Loucy (cell line): ENCODE measurements around the gene PRDM12.

Experiments used
- H2AFZ ChIP-seq: fragments of 200-600 bp; sonication (generic); 2 replicates; pipeline ENCODE4 v1.6.0; 2016; ENCODE audit warnings: antibody characterized with exemption, mild to moderate bottlenecking, low read length, moderate library complexity
- H3F3A ChIP-seq: fragments of 200-600 bp; 2 replicates; pipeline ENCODE4 v1.6.0; 2016; ENCODE audit warnings: antibody characterized with exemption, low read depth, mild to moderate bottlenecking
- H3K27me3 ChIP-seq: fragments of 200-600 bp; sonication (generic); 2 replicates; pipeline ENCODE4 v1.6.1; 2014; ENCODE audit warnings: low read length, mild to moderate bottlenecking; ENCODE audit not compliant: insufficient read depth, poor library complexity, severe bottlenecking
- H3K36me3 ChIP-seq: fragments of 200-600 bp; sonication (generic); 2 replicates; pipeline ENCODE4 v1.6.1; 2016; ENCODE audit warnings: low read length; ENCODE audit not compliant: insufficient read depth
- H3K4me1 ChIP-seq: fragments of 200-600 bp; sonication (generic); 2 replicates; pipeline ENCODE4 v1.5.1; 2014; ENCODE audit warnings: low read length, mild to moderate bottlenecking; ENCODE audit not compliant: insufficient read depth, poor library complexity, severe bottlenecking
- H3K4me2 ChIP-seq: fragments of 200-600 bp; sonication (generic); 2 replicates; pipeline ENCODE4 v1.6.0; 2014; ENCODE audit warnings: antibody characterized with exemption, low read length, low read depth, mild to moderate bottlenecking; ENCODE audit not compliant: poor library complexity, severe bottlenecking
- H3K4me3 ChIP-seq: fragments of 200-600 bp; sonication (generic); 2 replicates; pipeline ENCODE4 v1.5.1; 2014; ENCODE audit warnings: low read length, mild to moderate bottlenecking, mixed read lengths; ENCODE audit not compliant: poor library complexity, severe bottlenecking
- H3K79me2 ChIP-seq: fragments of 200-600 bp; sonication (generic); 2 replicates; pipeline ENCODE4 v1.6.1; 2014; ENCODE audit warnings: low read length; ENCODE audit not compliant: insufficient read depth
- H3K9ac ChIP-seq: fragments of 200-600 bp; sonication (generic); 2 replicates; pipeline ENCODE4 v1.6.0; 2014; ENCODE audit warnings: mild to moderate bottlenecking, low read depth, low read length, moderate library complexity; ENCODE audit not compliant: poor library complexity, severe bottlenecking
- H3K9me2 ChIP-seq: fragments of 200-600 bp; sonication (generic); replicated peaks from 2 replicates; pipeline ENCODE4 v1.6.1; 2016; ENCODE audit warnings: low read depth, low read length, mixed read lengths
- H3K9me3 ChIP-seq: fragments of 200-600 bp; sonication (generic); 2 replicates; pipeline ENCODE4 v1.6.1; 2014; ENCODE audit warnings: mild to moderate bottlenecking, antibody characterized with exemption, low read length, low read depth; ENCODE audit not compliant: insufficient read depth
- H4K20me1 ChIP-seq: fragments of 200-600 bp; sonication (generic); 2 replicates; pipeline ENCODE4 v1.6.0; 2014; ENCODE audit warnings: antibody characterized with exemption, low read length, mild to moderate bottlenecking; ENCODE audit not compliant: insufficient read depth, poor library complexity, severe bottlenecking
- EZH2phosphoT487 ChIP-seq: fragments of 200-600 bp; IDR thresholded peaks from 2 replicates; pipeline ENCODE4 v1.6.1; 2018; ENCODE audit warnings: antibody characterized with exemption, mild to moderate bottlenecking, moderate library complexity, borderline replicate concordance
- TF ChIP-seq, protein P1 (sequence below): fragments of 200-600 bp; sonication (generic); conservative IDR thresholded peaks from 2 replicates; pipeline ENCODE4 v1.5.1; 2014; ENCODE audit warnings: mild to moderate bottlenecking, antibody characterized with exemption, low read length

The PRDM12 gene

DNA sequence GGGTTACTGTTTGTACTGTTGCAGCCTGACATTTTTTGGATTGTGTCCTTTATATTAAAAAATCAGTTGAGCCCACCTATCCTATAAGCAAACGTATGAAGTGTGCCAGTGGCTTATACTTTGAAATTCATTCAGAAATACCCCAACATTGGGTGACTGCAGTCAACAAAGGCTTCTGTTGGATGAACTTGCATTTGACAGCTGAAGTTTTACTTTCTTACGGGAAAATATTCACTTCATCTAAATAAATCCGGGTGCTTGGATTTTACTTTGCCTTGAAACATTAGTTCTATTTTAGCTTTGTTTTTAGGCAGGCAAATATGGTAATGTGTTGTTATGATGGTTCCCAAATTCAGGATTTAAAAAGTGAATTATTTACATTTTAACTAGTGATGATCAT, 50.9 kb downstream of the PRDM12 start:
- Histone ChIP-seq H2AFZ (no peak overlapping the region), H3K36me3 (no peaks in the 10 kb centered on the region), H3K9ac (peak overlapping the region; percentile 76), H3K9me3 (no peaks in the 10 kb centered on the region), H3K27me3 (no peaks in the 10 kb centered on the region), H3K4me1 (peaks cover 12% of the 10 kb centered on the region), H3F3A (no peaks in the 10 kb centered on the region), H3K4me2 (peak overlapping the region; percentile 90), H3K9me2 (no peaks in the 10 kb centered on the region), H3K4me3 (peak overlapping the region; percentile 84), H3K79me2 (peaks cover 30% of the 10 kb centered on the region), H4K20me1 (peaks cover 2% of the 10 kb centered on the region)
- no peak for TF ChIP-seq EZH2phosphoT487
- TF ChIP-seq, protein P1, sequence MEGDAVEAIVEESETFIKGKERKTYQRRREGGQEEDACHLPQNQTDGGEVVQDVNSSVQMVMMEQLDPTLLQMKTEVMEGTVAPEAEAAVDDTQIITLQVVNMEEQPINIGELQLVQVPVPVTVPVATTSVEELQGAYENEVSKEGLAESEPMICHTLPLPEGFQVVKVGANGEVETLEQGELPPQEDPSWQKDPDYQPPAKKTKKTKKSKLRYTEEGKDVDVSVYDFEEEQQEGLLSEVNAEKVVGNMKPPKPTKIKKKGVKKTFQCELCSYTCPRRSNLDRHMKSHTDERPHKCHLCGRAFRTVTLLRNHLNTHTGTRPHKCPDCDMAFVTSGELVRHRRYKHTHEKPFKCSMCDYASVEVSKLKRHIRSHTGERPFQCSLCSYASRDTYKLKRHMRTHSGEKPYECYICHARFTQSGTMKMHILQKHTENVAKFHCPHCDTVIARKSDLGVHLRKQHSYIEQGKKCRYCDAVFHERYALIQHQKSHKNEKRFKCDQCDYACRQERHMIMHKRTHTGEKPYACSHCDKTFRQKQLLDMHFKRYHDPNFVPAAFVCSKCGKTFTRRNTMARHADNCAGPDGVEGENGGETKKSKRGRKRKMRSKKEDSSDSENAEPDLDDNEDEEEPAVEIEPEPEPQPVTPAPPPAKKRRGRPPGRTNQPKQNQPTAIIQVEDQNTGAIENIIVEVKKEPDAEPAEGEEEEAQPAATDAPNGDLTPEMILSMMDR = no peak

DNA sequence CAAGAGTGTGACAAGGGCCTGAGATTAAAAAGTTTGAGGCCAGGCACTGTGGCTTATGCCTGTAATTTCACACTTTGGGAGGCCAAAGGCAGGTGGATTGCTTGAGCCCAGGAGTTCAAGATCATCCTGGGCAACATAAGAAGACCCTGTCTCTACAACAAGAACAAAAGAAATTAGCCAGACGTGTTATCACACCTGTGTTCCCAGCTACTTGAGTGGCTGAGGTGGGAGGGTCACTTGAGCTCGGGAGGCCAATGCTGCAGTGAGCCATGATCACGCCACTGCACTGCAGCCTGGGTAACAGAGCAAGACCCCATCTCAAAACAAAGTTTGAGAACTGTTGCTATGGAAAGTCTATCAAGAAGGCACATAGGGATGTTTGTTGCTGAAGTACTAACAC, 54.2 kb downstream of the PRDM12 start:
- Histone ChIP-seq H3K9ac (no peak overlapping the region), H3K36me3 (no peaks in the 10 kb centered on the region), H3K27me3 (no peaks in the 10 kb centered on the region), H3K4me1 (peaks cover 12% of the 10 kb centered on the region), H2AFZ (no peak overlapping the region), H3K4me3 (no peak overlapping the region), H4K20me1 (peaks cover 2% of the 10 kb centered on the region), H3K4me2 (no peak overlapping the region), H3K9me3 (no peaks in the 10 kb centered on the region), H3K9me2 (no peaks in the 10 kb centered on the region), H3K79me2 (peaks cover 29% of the 10 kb centered on the region), H3F3A (no peaks in the 10 kb centered on the region)
- TF ChIP-seq EZH2phosphoT487 = no peak
- TF ChIP-seq, protein P1 = no peak

DNA sequence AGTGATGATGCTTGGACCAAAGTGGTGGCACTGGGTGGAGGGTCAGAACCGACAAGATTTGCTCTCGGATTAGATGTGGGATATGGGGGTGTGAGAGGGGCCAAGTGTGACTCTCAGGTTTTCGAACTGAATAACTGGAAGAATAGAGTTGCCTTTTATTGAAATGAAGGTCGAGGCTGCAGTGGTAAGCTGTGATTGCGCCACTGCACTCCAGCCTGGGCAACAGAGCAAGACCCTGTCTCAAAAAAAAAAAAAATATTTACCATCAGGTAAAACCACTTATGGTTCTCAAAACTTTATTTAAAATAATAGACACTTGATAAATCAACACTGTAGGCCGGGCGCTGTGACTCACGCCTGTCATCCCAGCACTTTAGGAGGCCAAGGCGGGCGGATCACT, 56.4 kb downstream of the PRDM12 start:
- no peaks in the 10 kb centered on the region for H3K9me3 ChIP-seq
- H3K9me2 ChIP-seq = no peaks in the 10 kb centered on the region
- no peak overlapping the region for H3K4me3 ChIP-seq
- peaks cover 11% of the 10 kb centered on the region; the same call in 1 of the 2 replicates for H3K79me2 ChIP-seq
- no peaks in the 10 kb centered on the region for H3F3A ChIP-seq
- TF ChIP-seq EZH2phosphoT487 = no peak
- TF ChIP-seq, protein P1 = no peak
- H3K4me1 ChIP-seq = no peaks in the 10 kb centered on the region
- no peaks in the 10 kb centered on the region for H3K27me3 ChIP-seq
- H2AFZ ChIP-seq = no peak overlapping the region
- H3K4me2 ChIP-seq = no peak overlapping the region
- H3K36me3 ChIP-seq = no peaks in the 10 kb centered on the region
- no peak overlapping the region for H3K9ac ChIP-seq
- peaks cover 2% of the 10 kb centered on the region for H4K20me1 ChIP-seq
